ENCODE data around the gene ITPRIPL2.

Gene ITPRIPL2

GRCh38 chr16:19123535-19124178 is 9.9 kb downstream of the ITPRIPL2 start:
- DNase-seq = no peak

- no peak for DNase-seq
Observed at GRCh38 chr16:19126300-19126699, 12.5 kb downstream of the ITPRIPL2 start.

- DNase-seq = no peak
Observed at GRCh38 chr16:19127205-19127604, 13.4 kb downstream of the ITPRIPL2 start.

- no peak for DNase-seq
Observed at GRCh38 chr16:19127674-19128131, 13.9 kb downstream of the ITPRIPL2 start.

GRCh38 chr16:19128454-19129200 is 14.9 kb downstream of the ITPRIPL2 start:
- no peak for DNase-seq

- no peak for DNase-seq
Observed at GRCh38 chr16:19130385-19130784, 16.6 kb downstream of the ITPRIPL2 start.

GRCh38 chr16:19130852-19131824 is 17.4 kb downstream of the ITPRIPL2 start:
- DNase-seq = no peak

GRCh38 chr16:19131825-19132218 is 18.1 kb downstream of the ITPRIPL2 start:
- no peak for DNase-seq

- no peak for DNase-seq
Observed at GRCh38 chr16:19132255-19132654, 18.5 kb downstream of the ITPRIPL2 start.

- no peak for DNase-seq
Observed at GRCh38 chr16:19132898-19133297, 19.1 kb downstream of the ITPRIPL2 start.

GRCh38 chr16:19133600-19133999 is 19.8 kb downstream of the ITPRIPL2 start:
- no peak for DNase-seq

GRCh38 chr16:19135201-19135842 is 21.6 kb downstream of the ITPRIPL2 start:
- no peak for DNase-seq

- no peak for DNase-seq
Observed at GRCh38 chr16:19135896-19136438, 22.2 kb downstream of the ITPRIPL2 start.

GRCh38 chr16:19136549-19137196 is 22.9 kb downstream of the ITPRIPL2 start:
- no peak for DNase-seq

GRCh38 chr16:19137201-19138128 is 23.7 kb downstream of the ITPRIPL2 start:
- no peak for DNase-seq

- no peak for DNase-seq
Observed at GRCh38 chr16:19138601-19139000, 24.8 kb downstream of the ITPRIPL2 start.

GRCh38 chr16:19139436-19140091 is 25.8 kb downstream of the ITPRIPL2 start:
- DNase-seq = no peak

- no peak for DNase-seq
Observed at GRCh38 chr16:19140396-19140795, 26.6 kb downstream of the ITPRIPL2 start.

- no peak for DNase-seq
Observed at GRCh38 chr16:19142939-19143598, 29.3 kb downstream of the ITPRIPL2 start.

- DNase-seq = no peak
Observed at GRCh38 chr16:19143599-19143956, 29.8 kb downstream of the ITPRIPL2 start.

All from stimulated activated CD4-positive, alpha-beta T cell treated with anti-CD3 and anti-CD28 coated beads, Interleukin-4, amount 100 ng/mL, for 1 hour (primary cell).